GM23248 (cell line): Measurements from ENCODE around the gene USP38. TPM values are rescaled to one million over a fixed set of nuclear protein-coding genes. Genes with fewer than 3 reads are reported as not detected.
"Not testable (repeated sequence)": the region's sequence is repeated elsewhere in the genome, so short reads cannot be mapped to it uniquely, and the experiment has no call there.

ENCODE experiments used
- DNase-seq: peaks from one replicate; pipeline ENCODE4 v3.0.0-alpha.2; 2015
- H2AFZ ChIP-seq: fragments of 200-600 bp; sonication (generic); 2 replicates; pipeline ENCODE4 v1.6.1; 2016; ENCODE audit warnings: antibody characterized with exemption
- H3F3A ChIP-seq: fragments of 200-600 bp; sonication (generic); 2 replicates; pipeline ENCODE4 v1.6.1; 2016; ENCODE audit warnings: mild to moderate bottlenecking, antibody characterized with exemption, mixed run types; ENCODE audit not compliant: insufficient read depth
- H3K27ac ChIP-seq: fragments of 200-600 bp; sonication (generic); 2 replicates; pipeline ENCODE4 v1.5.1; 2016; ENCODE audit warnings: mild to moderate bottlenecking
- H3K27me3 ChIP-seq: fragments of 200-600 bp; sonication (generic); replicated peaks from 2 replicates; pipeline ENCODE4 v1.6.1; 2016; ENCODE audit warnings: mild to moderate bottlenecking; ENCODE audit not compliant: insufficient read depth
- H3K36me3 ChIP-seq: fragments of 200-600 bp; sonication (generic); 2 replicates; pipeline ENCODE4 v1.6.1; 2016; ENCODE audit warnings: low read depth, mild to moderate bottlenecking
- H3K4me1 ChIP-seq: fragments of 200-600 bp; sonication (generic); 2 replicates; pipeline ENCODE4 v1.6.1; 2016; ENCODE audit warnings: mild to moderate bottlenecking; ENCODE audit not compliant: insufficient read depth
- H3K4me2 ChIP-seq: fragments of 200-600 bp; sonication (generic); one replicate; pipeline ENCODE4 v1.6.1; 2016; ENCODE audit warnings: mild to moderate bottlenecking; ENCODE audit not compliant: unreplicated experiment
- H3K4me3 ChIP-seq: fragments of 200-600 bp; sonication (generic); 2 replicates; pipeline ENCODE4 v1.5.1; 2016; ENCODE audit warnings: mild to moderate bottlenecking
- H3K79me2 ChIP-seq: fragments of 200-600 bp; sonication (generic); 2 replicates; pipeline ENCODE4 v1.6.1; 2016; ENCODE audit warnings: mild to moderate bottlenecking; ENCODE audit not compliant: insufficient read depth
- H3K9ac ChIP-seq: fragments of 200-600 bp; sonication (generic); 2 replicates; pipeline ENCODE4 v1.6.1; 2016; ENCODE audit warnings: mild to moderate bottlenecking
- H3K9me2 ChIP-seq: fragments of 200-600 bp; sonication (generic); 2 replicates; pipeline ENCODE4 v1.6.1; 2016; ENCODE audit warnings: mixed run types, mild to moderate bottlenecking, moderate library complexity; ENCODE audit not compliant: insufficient read depth
- H3K9me3 ChIP-seq: fragments of 200-600 bp; sonication (generic); one replicate; pipeline ENCODE4 v1.6.1; 2017; ENCODE audit warnings: low read depth
- H4K20me1 ChIP-seq: fragments of 200-600 bp; sonication (generic); 2 replicates; pipeline ENCODE4 v1.6.0; 2016; ENCODE audit not compliant: insufficient read depth
- EZH2 ChIP-seq: fragments of 200-600 bp; sonication (generic); IDR thresholded peaks from 2 replicates; pipeline ENCODE4 v1.6.1; 2018; ENCODE audit warnings: antibody characterized with exemption, mild to moderate bottlenecking; ENCODE audit not compliant: insufficient read depth, poor library complexity, severe bottlenecking
- EZH2phosphoT487 ChIP-seq: fragments of 200-600 bp; sonication (generic); IDR thresholded peaks from 2 replicates; pipeline ENCODE4 v1.6.1; 2018; ENCODE audit warnings: antibody characterized with exemption, moderate library complexity, mild to moderate bottlenecking, low read depth; ENCODE audit not compliant: insufficient read depth
- WGBS, 2 experiments: methylation state at CpG; one replicate each; pipeline ENCODE4 v1.1.6; 2015 to 2017; ENCODE audit warnings: low lambda C conversion rate in 2 of 2, low coverage in 1 of 2; ENCODE audit errors: missing lambda C conversion rate in 2 of 2; 5-methylcytosine and 5-hydroxymethylcytosine counted together
- in situ Hi-C: fragments of 300-500 bp; cut with MboI; formaldehyde crosslinking; loops from 2 replicates; pipeline ENCODE4 v1.15.0; 2020
- polyA plus RNA-seq: library from polyadenylated mRNA; unstranded; fragments of >200 nt; fragmentation: Nextera tagmentation; extraction: Ambion mirVana; gene quantifications from 2 replicates; pipeline ENCODE4 v1.2.1, GENCODE V29; 2016
- total RNA-seq: library from RNA; depleted of rRNA; stranded (reverse); fragments of >200 nt; shearing (Covaris generic); gene quantifications from 2 replicates; pipeline ENCODE4 v1.2.3, GENCODE V29; 2014; rRNA removed

Gene USP38
- total and polyA plus RNA-seq, 2 experiments from 2014 or later: 9.6 to 19.3 TPM

DNA sequence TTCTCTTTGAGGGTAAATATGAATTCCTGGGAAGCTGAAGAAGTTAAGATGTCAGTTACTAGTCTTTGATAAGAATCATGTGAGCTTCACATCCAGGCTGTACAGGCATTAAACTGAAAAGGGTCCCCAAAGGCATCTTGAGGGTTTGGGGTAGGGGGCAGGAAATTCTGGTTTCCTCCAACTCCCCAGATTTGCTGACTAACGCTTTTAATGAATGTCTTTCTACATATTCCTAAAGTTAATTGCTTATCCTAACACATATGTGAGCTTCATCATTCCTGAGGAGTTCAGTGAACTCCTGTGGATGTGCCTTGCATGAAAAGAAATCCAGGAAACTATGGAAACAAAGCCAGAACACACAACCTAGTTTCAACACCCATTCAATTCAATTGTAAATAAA lies 78.1 kb downstream of the USP38 start:
- H3K9me2 ChIP-seq: no peaks in the 10 kb centered on the region; the same call in 1 of the 2 replicates
- no peaks in the 10 kb centered on the region for H4K20me1 ChIP-seq
- H3K27me3 ChIP-seq: no peaks in the 10 kb centered on the region
- no peaks in the 10 kb centered on the region for H3K9me3 ChIP-seq
- no peaks in the 10 kb centered on the region for H3K79me2 ChIP-seq
- no peak overlapping the region for H3K4me2 ChIP-seq
- H3K4me3 ChIP-seq: no peak overlapping the region
- no peak overlapping the region for H3K27ac ChIP-seq
- WGBS, 2 experiments: 27 to 39% methylated on average over 1 of the region's 1 CpG
- TF ChIP-seq EZH2 (no peak), EZH2phosphoT487 (no peak)
- in situ Hi-C loops: no loop called here
- DNase-seq: no peak
- no peak overlapping the region for H2AFZ ChIP-seq
- no peaks in the 10 kb centered on the region for H3K36me3 ChIP-seq
- H3K9ac ChIP-seq: no peak overlapping the region
- H3F3A ChIP-seq: no peaks in the 10 kb centered on the region
- H3K4me1 ChIP-seq: no peaks in the 10 kb centered on the region

DNA sequence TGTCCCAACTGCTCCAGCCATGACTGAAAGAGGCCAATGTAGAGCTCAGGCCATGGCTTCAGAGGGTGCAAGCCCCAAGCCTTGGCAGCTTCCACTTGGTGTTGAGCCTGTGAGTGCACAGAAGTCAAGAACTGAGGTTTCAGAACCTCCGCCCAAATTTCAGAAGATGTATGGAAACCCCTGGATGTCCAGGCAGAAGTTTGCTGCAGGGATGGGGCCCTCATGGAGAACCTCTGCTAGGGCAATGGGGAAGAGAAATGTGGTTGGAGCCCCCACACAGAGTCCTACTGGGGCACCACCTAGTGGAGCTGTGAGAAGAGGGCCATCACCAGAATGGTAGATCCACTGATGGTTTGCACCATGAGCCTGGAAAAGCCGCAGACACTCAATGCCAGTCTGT lies 83.0 kb downstream of the USP38 start:
- in situ Hi-C loops: not testable (repeated sequence)

DNA sequence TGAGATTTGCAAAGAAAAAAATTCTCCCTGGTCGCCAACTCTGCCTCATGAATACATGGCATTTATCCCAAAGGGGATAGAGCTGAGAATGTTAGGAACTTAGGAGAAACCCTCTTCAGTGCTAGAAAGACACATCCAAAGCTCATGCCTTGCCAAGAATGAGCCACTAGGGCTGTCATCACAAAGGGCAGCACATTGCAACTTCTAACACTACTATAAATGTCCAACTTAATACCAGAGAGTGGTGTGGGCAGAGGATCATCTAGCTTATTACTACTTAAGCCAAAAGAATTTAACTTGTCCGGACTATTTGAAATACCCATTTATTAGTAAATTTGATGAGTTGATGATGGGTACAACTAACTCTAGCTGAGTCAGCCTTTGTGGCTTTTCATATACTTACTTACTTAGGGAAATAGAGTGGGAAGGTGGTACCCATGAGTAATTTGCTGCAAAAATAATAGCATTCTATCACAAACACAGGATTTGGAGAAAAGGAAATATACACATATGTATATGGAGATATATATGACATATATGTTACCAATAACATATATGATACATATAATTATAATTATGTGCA lies 85.6 kb downstream of the USP38 start:
- Histone ChIP-seq H3K9me2 (no peaks in the 10 kb centered on the region), H3K27me3 (no peaks in the 10 kb centered on the region), H3K9ac (no peak overlapping the region), H2AFZ (no peak overlapping the region), H4K20me1 (no peaks in the 10 kb centered on the region), H3F3A (peaks cover 7% of the 10 kb centered on the region; the same call in 1 of the 2 replicates), H3K27ac (no peak overlapping the region), H3K4me1 (no peaks in the 10 kb centered on the region; the same call in 1 of the 2 replicates), H3K9me3 (no peaks in the 10 kb centered on the region), H3K4me3 (no peak overlapping the region), H3K79me2 (no peaks in the 10 kb centered on the region), H3K4me2 (peak overlapping the region; percentile 12), H3K36me3 (no peaks in the 10 kb centered on the region)
- DNase-seq: peak; percentile 76
- 0 to 4% methylated on average over 2 of the region's 2 CpGs for WGBS, 2 experiments
- in situ Hi-C loops: no loop called here
- no peak for TF ChIP-seq EZH2
- peak; percentile 89 for TF ChIP-seq EZH2phosphoT487

More for the DNA sequence above, 83.0 kb downstream of the USP38 start:
- not testable (repeated sequence) for H3K9me2 ChIP-seq, H3K9me3 ChIP-seq, H3K9ac ChIP-seq, H3K4me3 ChIP-seq, H3F3A ChIP-seq, H3K4me1 ChIP-seq, H3K4me2 ChIP-seq, H2AFZ ChIP-seq, H3K27me3 ChIP-seq, H4K20me1 ChIP-seq, H3K36me3 ChIP-seq, DNase-seq, H3K27ac ChIP-seq, H3K79me2 ChIP-seq
- 79 to 83% methylated on average over 2 of the region's 2 CpGs for WGBS, 2 experiments

Other genes starting within 250 kb of the USP38 start
- 6.3 and 7.1 TPM in 2 replicates for gene GAB1, start 152.0 kb downstream of the USP38 start, total RNA-seq
- 1.8 and 2.0 TPM in 2 replicates for gene GAB1, start 152.0 kb downstream of the USP38 start, polyA plus RNA-seq